GM23338 (cell line): ENCODE data around the gene LRBA. TPM values are rescaled to one million over a fixed set of nuclear protein-coding genes. Genes with fewer than 3 reads are reported as not detected.

Source experiments
- EZH2 ChIP-seq: fragments of 200-600 bp; sonication (generic); IDR thresholded peaks from one replicate; pipeline ENCODE4 v1.8.0; 2017; ENCODE audit warnings: antibody characterized with exemption, mild to moderate bottlenecking, low read depth; ENCODE audit not compliant: unreplicated experiment
- NANOG ChIP-seq: IDR thresholded peaks from 2 replicates; pipeline ENCODE4 v1.6.1; 2016; ENCODE audit warnings: antibody characterized with exemption, borderline replicate concordance
- POLR2AphosphoS5 ChIP-seq: IDR thresholded peaks from 2 replicates; pipeline ENCODE4 v1.6.1; 2016; ENCODE audit warnings: antibody characterized with exemption, low read depth
- ZNF114 ChIP-seq: fragments of 250-450 bp; sonication (Bioruptor Pico); IDR thresholded peaks from 2 replicates; pipeline ENCODE4 v1.5.0; 2020; ENCODE audit warnings: mild to moderate bottlenecking, moderate library complexity
- polyA plus RNA-seq: library from polyadenylated mRNA; unstranded; fragments of >200 nt; fragmentation: Nextera tagmentation; extraction: Ambion mirVana; gene quantifications from 2 replicates; pipeline ENCODE4 v1.2.1, GENCODE V29; 2016
- total RNA-seq: library from RNA; depleted of rRNA; stranded (reverse); fragments of >200 nt; shearing (Covaris generic); gene quantifications from 2 replicates; pipeline ENCODE4 v1.2.3, GENCODE V29; 2014
- TF ChIP-seq, protein P1 (sequence below): fragments of 250-450 bp; sonication (Bioruptor Pico); IDR thresholded peaks from 2 replicates; pipeline ENCODE4 v1.5.0; 2020; ENCODE audit warnings: mild to moderate bottlenecking, moderate library complexity
- TF ChIP-seq, protein P2 (sequence below): IDR thresholded peaks from one replicate; pipeline ENCODE4 v1.6.1; 2018; ENCODE audit warnings: antibody characterized with exemption; ENCODE audit not compliant: unreplicated experiment

Gene LRBA
- total and polyA plus RNA-seq, 2 experiments from 2014 or later: 23.3 to 126 TPM

DNA sequence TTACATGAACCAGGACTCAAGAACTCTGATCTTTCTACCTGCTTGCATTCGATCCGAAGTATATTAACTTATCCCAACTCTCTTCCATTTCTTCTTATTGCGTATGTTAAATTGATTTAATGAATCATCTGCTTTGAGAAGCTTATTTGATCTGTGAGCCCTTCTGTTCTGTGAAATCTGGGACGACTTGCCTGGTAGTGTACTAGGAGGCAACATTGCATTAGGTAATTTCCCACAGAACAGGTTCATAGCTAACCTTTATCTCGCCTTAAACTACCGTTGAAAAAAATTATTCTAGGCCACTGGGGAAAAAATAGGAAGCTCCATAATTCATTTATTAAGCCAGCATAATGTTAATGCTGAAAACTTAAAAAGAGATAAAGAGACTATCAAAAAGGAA is 500.4 kb downstream of the LRBA start (continued):
- TF ChIP-seq, protein P1, sequence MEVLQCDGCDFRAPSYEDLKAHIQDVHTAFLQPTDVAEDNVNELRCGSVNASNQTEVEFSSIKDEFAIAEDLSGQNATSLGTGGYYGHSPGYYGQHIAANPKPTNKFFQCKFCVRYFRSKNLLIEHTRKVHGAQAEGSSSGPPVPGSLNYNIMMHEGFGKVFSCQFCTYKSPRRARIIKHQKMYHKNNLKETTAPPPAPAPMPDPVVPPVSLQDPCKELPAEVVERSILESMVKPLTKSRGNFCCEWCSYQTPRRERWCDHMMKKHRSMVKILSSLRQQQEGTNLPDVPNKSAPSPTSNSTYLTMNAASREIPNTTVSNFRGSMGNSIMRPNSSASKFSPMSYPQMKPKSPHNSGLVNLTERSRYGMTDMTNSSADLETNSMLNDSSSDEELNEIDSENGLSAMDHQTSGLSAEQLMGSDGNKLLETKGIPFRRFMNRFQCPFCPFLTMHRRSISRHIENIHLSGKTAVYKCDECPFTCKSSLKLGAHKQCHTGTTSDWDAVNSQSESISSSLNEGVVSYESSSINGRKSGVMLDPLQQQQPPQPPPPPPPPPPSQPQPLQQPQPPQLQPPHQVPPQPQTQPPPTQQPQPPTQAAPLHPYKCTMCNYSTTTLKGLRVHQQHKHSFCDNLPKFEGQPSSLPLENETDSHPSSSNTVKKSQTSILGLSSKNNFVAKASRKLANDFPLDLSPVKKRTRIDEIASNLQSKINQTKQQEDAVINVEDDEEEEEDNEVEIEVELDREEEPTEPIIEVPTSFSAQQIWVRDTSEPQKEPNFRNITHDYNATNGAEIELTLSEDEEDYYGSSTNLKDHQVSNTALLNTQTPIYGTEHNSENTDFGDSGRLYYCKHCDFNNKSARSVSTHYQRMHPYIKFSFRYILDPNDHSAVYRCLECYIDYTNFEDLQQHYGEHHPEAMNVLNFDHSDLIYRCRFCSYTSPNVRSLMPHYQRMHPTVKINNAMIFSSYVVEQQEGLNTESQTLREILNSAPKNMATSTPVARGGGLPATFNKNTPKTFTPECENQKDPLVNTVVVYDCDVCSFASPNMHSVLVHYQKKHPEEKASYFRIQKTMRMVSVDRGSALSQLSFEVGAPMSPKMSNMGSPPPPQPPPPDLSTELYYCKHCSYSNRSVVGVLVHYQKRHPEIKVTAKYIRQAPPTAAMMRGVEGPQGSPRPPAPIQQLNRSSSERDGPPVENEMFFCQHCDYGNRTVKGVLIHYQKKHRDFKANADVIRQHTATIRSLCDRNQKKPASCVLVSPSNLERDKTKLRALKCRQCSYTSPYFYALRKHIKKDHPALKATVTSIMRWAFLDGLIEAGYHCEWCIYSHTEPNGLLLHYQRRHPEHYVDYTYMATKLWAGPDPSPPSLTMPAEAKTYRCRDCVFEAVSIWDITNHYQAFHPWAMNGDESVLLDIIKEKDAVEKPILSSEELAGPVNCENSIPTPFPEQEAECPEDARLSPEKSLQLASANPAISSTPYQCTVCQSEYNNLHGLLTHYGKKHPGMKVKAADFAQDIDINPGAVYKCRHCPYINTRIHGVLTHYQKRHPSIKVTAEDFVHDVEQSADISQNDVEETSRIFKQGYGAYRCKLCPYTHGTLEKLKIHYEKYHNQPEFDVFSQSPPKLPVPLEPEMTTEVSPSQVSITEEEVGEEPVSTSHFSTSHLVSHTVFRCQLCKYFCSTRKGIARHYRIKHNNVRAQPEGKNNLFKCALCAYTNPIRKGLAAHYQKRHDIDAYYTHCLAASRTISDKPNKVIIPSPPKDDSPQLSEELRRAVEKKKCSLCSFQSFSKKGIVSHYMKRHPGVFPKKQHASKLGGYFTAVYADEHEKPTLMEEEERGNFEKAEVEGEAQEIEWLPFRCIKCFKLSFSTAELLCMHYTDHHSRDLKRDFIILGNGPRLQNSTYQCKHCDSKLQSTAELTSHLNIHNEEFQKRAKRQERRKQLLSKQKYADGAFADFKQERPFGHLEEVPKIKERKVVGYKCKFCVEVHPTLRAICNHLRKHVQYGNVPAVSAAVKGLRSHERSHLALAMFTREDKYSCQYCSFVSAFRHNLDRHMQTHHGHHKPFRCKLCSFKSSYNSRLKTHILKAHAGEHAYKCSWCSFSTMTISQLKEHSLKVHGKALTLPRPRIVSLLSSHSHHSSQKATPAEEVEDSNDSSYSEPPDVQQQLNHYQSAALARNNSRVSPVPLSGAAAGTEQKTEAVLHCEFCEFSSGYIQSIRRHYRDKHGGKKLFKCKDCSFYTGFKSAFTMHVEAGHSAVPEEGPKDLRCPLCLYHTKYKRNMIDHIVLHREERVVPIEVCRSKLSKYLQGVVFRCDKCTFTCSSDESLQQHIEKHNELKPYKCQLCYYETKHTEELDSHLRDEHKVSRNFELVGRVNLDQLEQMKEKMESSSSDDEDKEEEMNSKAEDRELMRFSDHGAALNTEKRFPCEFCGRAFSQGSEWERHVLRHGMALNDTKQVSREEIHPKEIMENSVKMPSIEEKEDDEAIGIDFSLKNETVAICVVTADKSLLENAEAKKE (CRISPR knock-in tag): no peak
- TF ChIP-seq POLR2AphosphoS5 (no peak), ZNF114 (CRISPR knock-in tag) (no peak), NANOG (no peak), EZH2 (no peak)
- TF ChIP-seq, protein P2, sequence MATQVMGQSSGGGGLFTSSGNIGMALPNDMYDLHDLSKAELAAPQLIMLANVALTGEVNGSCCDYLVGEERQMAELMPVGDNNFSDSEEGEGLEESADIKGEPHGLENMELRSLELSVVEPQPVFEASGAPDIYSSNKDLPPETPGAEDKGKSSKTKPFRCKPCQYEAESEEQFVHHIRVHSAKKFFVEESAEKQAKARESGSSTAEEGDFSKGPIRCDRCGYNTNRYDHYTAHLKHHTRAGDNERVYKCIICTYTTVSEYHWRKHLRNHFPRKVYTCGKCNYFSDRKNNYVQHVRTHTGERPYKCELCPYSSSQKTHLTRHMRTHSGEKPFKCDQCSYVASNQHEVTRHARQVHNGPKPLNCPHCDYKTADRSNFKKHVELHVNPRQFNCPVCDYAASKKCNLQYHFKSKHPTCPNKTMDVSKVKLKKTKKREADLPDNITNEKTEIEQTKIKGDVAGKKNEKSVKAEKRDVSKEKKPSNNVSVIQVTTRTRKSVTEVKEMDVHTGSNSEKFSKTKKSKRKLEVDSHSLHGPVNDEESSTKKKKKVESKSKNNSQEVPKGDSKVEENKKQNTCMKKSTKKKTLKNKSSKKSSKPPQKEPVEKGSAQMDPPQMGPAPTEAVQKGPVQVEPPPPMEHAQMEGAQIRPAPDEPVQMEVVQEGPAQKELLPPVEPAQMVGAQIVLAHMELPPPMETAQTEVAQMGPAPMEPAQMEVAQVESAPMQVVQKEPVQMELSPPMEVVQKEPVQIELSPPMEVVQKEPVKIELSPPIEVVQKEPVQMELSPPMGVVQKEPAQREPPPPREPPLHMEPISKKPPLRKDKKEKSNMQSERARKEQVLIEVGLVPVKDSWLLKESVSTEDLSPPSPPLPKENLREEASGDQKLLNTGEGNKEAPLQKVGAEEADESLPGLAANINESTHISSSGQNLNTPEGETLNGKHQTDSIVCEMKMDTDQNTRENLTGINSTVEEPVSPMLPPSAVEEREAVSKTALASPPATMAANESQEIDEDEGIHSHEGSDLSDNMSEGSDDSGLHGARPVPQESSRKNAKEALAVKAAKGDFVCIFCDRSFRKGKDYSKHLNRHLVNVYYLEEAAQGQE: no peak
